HG03520 (cell line): Measurements from ENCODE around the gene KIAA0319L.
"Not testable (repeated sequence)": the region's sequence is repeated elsewhere in the genome, so short reads cannot be mapped to it uniquely, and the experiment has no call there.

ENCODE experiments used
- ATAC-seq: cut with Tn5 transposase; IDR thresholded peaks from one replicate; pipeline ENCODE4 v1.9.1; 2021; ENCODE audit warnings: mild to moderate bottlenecking, moderate library complexity; ENCODE audit not compliant: unreplicated experiment

The KIAA0319L gene

DNA sequence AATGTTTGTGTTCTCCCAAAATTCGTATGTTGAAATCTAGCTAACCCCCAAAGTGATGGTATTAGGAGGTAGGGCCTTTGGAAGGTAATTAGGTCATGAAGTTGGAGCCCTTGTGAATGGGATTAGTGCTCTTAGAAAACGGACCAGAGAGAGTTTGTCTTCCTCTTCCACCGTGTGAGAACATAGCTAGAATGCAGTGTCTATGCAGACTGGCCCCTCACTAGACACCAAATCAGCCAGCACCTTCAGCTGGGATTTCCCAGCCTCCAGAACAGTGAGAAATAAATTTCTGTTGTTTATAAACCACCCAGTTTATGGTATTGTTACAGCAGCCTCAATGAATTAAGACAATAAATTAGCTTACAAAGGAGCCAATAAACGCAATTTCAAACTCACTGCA is 58.0 kb downstream of the KIAA0319L start:
- no peak for ATAC-seq

DNA sequence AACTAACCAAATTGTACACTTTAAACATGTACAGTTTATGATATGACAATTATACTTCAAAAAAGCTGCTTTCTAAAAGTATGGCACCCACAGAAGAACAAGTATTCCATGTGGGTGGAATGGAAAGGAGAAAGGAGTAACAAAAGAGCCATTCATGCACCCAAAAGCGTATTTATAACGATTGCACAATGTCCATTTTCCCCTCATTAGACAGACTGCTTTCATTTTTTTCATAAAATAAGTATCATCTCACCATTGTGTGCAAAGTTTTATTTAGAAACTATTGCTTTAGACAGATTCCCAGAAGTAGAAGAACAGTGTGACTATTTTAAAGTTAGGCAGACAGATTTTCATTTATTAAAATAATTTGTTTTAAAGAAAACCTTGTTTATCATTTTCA is 59.6 kb downstream of the KIAA0319L start:
- no peak for ATAC-seq

DNA sequence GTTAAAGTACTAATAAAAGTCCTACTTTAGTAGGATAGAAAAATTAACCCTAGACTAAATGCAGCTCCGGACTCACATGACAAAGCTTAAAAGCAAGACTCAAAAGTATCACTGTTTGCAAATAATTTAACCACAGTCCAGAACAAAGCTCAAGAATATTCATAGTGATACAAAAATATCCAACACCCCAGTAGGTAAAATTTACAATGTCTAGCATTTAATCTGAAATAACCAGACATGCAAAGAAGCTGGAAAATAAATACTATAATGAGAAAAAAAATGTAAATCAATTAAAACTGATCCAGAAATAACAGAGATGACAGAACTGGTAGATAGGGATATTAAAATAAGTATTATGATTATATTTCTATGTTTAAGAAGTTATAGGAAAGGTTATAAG is 67.0 kb downstream of the KIAA0319L start:
- no peak for ATAC-seq

GRCh38 chr1:35488336-35488735 is 68.9 kb downstream of the KIAA0319L start:
- no peak for ATAC-seq

DNA sequence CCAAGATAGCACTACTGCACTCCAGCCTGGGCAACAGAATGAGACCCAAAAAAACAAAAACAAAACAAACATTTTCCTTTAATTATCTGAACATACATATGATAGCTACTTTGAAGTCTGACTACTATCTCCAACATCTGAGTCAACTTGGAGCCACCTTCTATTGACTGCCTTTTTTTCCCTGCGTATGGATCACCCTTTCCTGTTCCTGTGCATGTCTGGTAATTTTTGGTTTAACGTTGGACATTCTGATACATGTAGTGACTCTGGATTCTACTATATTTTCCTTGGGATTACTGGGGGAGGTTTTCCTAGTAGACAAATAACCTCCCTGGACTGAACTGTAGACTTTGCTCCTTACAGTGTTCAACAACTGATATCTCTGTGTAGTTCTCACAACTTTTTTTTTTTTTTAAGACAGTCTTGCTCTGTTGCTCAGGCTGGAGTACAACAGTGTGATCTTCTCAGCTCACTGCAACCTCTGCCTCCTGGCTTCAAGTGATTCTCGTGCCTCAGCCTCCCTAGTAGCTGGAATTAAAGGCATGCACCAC is 70.3 kb downstream of the KIAA0319L start:
- ATAC-seq: no peak

DNA sequence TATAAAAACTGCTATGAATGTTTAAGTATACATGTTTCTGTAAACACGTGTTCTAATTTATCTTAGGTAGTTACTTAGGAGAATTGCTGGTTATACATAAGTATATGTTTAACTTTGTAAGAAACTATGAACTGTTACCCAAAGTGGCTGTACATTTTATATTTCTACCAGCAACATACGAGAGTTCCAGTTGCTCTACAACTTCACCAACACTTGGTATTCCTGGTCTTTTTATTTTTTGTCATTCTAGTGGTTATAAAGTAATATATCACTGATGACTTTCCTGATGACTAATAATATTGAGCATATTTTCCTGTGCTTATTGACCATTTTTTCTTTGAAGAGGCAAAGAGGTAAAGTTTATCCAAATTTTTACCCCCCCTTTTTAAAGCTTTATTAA is 76.0 kb downstream of the KIAA0319L start:
- ATAC-seq: no peak

DNA sequence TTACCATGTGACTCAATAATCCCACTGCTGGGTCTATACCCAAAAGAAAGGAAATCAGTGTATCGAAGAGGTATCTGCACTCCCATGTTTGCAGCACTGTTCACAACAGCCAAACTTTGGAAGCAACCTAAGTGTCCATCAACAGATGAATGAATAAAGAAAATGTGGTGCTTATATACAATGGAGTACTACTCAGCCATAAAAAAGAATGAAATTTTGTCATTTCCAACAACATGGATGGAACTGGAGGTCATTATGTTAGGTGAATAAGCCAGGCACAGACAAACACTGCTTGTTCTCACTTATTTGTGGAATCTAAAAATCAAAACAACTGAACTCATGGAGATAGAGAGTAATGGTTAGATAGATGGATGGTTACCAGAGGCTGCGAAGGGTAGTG is 79.3 kb downstream of the KIAA0319L start:
- no peak for ATAC-seq

DNA sequence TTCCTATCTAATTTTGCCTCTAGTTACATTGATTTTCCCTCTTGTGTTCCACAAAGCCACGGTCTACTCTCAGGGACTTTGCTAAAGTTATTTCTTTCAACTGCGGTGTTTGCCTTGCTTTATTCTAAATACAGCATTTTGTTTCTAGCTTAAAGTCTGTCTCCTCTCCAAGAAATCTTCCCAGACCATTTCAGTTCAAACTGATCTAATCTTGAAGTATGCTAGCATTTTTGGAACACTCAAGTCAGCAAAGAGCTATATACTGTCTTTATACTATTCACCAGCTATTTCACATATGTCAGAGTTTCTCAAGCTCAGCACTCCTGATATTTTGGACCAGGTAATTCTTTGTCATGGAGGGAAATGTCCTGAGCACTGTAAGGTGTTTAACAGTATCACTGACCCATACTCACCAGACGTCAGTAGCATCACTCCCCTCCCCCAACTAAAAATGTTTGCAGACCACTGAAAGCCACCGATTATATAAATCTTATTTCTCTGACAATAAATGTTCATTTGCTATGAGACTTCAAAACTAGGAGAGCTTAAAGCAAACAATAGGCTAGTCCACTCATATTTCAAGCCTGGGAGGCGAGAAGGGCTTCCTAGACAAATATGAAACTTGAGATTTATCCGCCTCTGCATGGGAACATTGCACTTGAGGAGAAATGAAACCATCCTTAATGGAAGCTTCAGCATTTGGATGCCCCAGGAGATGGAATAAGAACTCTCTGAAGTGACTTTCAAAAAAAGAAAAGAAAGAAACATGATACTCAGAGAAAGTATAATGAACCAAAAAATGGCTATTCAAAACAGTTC is 81.1 kb downstream of the KIAA0319L start:
- ATAC-seq: no peak

- no peak for ATAC-seq
Measured at GRCh38 chr1:35475356-35475755, 81.8 kb downstream of the KIAA0319L start.

DNA sequence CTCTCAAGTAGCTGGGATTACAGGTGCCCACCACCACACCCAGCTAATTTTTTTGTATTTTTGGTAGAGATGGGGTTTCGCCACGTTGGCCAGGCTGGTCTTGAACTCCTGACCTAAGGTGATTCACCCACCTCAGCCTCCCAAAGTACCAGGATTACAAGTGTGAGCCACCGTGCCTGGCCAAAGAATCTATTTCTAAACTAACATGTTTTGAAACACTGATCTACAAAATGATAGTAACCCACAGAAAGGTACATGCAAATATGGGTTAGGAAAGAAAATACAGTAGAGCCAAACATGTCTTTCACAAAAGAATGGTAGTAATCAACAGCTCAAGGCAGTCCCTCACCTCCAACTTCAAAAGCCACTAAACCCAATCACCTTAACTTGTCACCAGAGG is 84.0 kb downstream of the KIAA0319L start:
- not testable (repeated sequence) for ATAC-seq

- ATAC-seq: no peak
Measured at GRCh38 chr1:35470977-35471613, 86.1 kb downstream of the KIAA0319L start.

- no peak for ATAC-seq
Measured at GRCh38 chr1:35466120-35466519, 91.1 kb downstream of the KIAA0319L start.

GRCh38 chr1:35463749-35464148 is 93.5 kb downstream of the KIAA0319L start:
- ATAC-seq: not testable (repeated sequence)

DNA sequence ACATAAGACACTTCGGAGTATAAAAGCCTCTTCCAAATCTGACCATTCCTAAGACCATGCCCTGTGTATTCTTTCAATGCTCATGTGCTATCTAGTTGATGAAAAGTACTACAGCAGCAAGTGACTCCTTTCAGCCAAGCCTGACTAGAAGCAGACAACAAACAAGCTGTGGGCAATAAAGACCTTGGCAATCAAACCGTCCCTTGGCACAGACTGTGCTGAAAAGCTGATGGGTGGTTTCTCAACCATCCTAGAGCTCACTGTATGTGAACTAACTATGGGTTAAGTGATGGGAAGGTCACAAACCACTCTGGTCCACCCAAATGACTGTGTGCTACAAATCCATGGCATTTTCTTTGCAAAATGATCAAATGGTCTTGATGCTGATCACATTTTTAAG is 94.0 kb downstream of the KIAA0319L start:
- ATAC-seq: no peak

- ATAC-seq: no peak
Measured at GRCh38 chr1:35461966-35462651, 95.1 kb downstream of the KIAA0319L start.

DNA sequence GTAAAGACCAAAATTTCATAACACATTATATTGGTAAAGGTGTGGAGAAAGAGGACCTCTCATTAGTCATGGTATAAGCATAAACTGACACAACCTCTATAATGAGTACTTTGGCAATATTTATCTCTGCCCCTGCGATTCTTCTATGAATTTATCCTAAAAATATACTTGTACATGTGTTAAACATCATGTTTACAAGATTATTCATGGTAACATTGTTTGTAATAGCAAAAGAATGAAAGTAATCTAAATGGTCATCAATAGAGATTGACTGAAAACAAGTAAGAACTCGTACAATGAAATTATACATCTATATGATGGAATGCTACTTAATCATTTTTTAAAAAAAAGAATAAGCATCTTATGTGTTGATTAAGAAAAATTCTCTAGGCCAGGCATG is 96.4 kb downstream of the KIAA0319L start:
- ATAC-seq: no peak

DNA sequence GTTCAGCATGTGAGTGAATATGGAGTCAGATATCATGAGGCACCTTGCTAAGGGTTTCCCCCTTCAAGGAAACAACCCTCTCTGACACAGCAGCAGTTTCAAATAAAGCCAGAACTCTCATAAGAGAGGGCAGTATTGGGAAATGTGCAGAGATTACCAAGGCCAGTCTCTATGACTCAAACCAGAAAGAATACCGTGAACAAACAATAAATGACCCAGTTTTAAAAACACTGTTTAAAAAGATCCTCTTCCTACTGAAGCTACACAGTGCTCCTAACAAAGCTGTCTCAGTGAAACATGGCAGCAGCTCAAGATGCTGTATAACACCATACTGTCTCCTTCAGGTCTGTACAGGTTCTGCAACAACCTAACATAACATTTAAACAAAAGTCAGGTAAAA is 102.6 kb downstream of the KIAA0319L start:
- ATAC-seq: no peak

- no peak for ATAC-seq
Measured at GRCh38 chr1:35454176-35454575, 103.0 kb downstream of the KIAA0319L start.

GRCh38 chr1:35453031-35453430 is 104.2 kb downstream of the KIAA0319L start:
- no peak for ATAC-seq

- ATAC-seq: no peak
Measured at GRCh38 chr1:35452106-35452774, 105.0 kb downstream of the KIAA0319L start.

GRCh38 chr1:35451125-35451528 is 106.1 kb downstream of the KIAA0319L start:
- ATAC-seq: no peak
